ENCODE data around the gene SUMO3. TPM values are rescaled to one million over a fixed set of nuclear protein-coding genes. Genes with fewer than 3 reads are reported as not detected.

The SUMO3 gene
- total and polyA plus RNA-seq, 2 of the 13 experiments (the other 11 are each of a cell fraction or from before 2014, with no cell fraction given) = 51.4 to 92.4 TPM

DNA sequence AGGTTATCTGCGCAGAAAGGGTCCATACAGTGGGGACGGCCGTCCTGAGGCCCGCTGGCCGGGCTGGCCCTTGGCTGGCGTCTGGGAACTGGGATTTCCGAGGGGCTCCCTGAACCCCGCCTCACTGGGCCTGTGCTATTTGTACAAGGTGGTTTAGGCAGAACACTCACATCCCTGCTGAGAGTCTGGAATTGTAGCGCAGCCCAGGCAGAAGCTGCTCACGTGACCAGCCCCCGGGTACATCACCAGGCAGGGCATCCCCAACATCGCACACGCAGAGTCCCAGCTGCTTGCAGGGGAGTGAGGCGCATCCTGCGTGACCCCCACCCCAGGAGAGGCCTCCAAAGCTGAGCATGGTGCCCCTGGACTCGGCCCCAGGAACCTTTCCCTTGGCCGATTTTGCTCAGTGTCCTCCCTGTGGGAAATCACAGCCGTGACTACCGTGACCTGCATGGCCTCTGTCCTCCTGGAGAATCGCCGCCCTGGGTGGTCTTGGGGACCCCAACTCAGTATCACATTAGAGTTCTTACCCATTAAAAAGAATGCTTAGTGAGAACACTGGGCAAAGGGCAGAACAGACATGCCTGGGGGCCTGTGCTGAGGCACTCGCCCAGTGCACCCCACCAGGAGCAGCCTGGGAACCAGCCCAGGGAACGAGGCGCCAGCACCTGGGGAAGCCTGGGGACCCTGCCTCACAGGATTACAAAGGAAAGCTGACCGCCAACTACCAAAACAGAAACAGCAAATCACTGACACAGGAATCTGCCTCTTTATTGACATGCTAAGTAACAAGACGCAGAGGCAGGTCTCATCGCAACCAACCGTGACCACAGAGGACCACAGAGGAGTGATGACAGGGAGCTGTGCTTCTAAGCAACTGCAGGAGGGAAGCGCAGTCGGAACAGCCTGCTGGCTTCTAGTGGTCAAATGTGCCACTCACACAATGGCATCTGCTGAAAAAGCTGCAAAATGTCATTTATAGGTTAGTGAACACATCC lies 49.7 kb downstream of the SUMO3 start:
- BruUV-seq (replicated peaks) = no TSS peak
- Histone ChIP-seq H3K9ac (ENCODE audit: insufficient read depth, low read depth, low read length) (no peak overlapping the region), H3K4me3 (replicated peaks in 1 of 3; ENCODE audit: insufficient read depth in 1 of 3, low read depth in 2 of 3, low read length in 3 of 3) (no peak overlapping the region), H3K4me2 (ENCODE audit: low read depth, low read length) (no peak overlapping the region), H4K20me1 (ENCODE audit: insufficient read depth, low read length) (no peaks in the 10 kb centered on the region), H3K27me3 (ENCODE audit: control insufficient read depth in 1 of 2, insufficient read depth in 2 of 2, low read length in 2 of 2) (no peaks in the 10 kb centered on the region), H3K79me2 (ENCODE audit: insufficient read depth, low read length) (no peaks in the 10 kb centered on the region), H3K36me3 (replicated peaks in 1 of 2; ENCODE audit: control insufficient read depth in 1 of 2, insufficient read depth in 2 of 2, low read length in 2 of 2) (peaks cover 8 to 32% of the 10 kb centered on the region in 2 experiments; a peak in 4 of 5 replicates), H3K27ac (ENCODE audit: extremely low read length, insufficient read depth, low read length) (no peak overlapping the region), H2AFZ (ENCODE audit: low read length) (no peak overlapping the region), H3K4me1 (ENCODE audit: insufficient read depth, low read length) (peaks cover 27% of the 10 kb centered on the region), H3K9me3 (ENCODE audit: low read length) (no peaks in the 10 kb centered on the region)
- ATAC-seq (no peak), DNase-seq (ENCODE audit: low spot score) (no peak), FAIRE-seq (no peak)
- ChIA-PET CTCF (ENCODE audit: low intra/inter-chr PET ratio, low total read pairs) (no interaction called here), POLR2A (no interaction called here)
- TF ChIP-seq AGO2 (optimal IDR thresholded peaks at IDR 0.05; ENCODE audit: low read depth, low read length) (peak; percentile 87), REXO4 (CRISPR knock-in tag; IDR thresholded peaks at IDR 0.05; ENCODE audit: borderline replicate concordance) (no peak)
- in situ Hi-C loops (cut with HindIII; ENCODE audit: extremely low pct_ligation_motif_present, low pct_unique_long_range_greater_than_20kb) = no loop called here
- WGBS (ENCODE audit: low lambda C conversion rate) = 98% methylated on average over 20 of the region's 30 CpGs
- intact Hi-C loops (cut with micrococcal nuclease; ENCODE audit: unreplicated experiment) = no loop called here

- no peaks in the 10 kb centered on the region for H3K79me2 ChIP-seq (ENCODE audit: insufficient read depth, low read length)
- FAIRE-seq (no peak), ATAC-seq (no peak), DNase-seq (ENCODE audit: low spot score) (no peak)
- CTCF ChIA-PET (ENCODE audit: low intra/inter-chr PET ratio, low total read pairs) = no interaction called here
- POLR2A ChIA-PET = no interaction called here
- no peak overlapping the region for H3K4me3 ChIP-seq (replicated peaks in 1 of 3; ENCODE audit: insufficient read depth in 1 of 3, low read depth in 2 of 3, low read length in 3 of 3)
- intact Hi-C loops (cut with micrococcal nuclease; ENCODE audit: unreplicated experiment) = no loop called here
- H3K9ac ChIP-seq (ENCODE audit: insufficient read depth, low read depth, low read length) = no peak overlapping the region
- BruUV-seq (replicated peaks) = no TSS peak
- no peak overlapping the region for H3K27ac ChIP-seq (ENCODE audit: extremely low read length, insufficient read depth, low read length)
- in situ Hi-C loops (cut with HindIII; ENCODE audit: extremely low pct_ligation_motif_present, low pct_unique_long_range_greater_than_20kb) = no loop called here
- peaks cover 1 to 9% of the 10 kb centered on the region in 2 experiments; a peak in 1 of 5 replicates for H3K27me3 ChIP-seq (ENCODE audit: control insufficient read depth in 1 of 2, insufficient read depth in 2 of 2, low read length in 2 of 2)
- H4K20me1 ChIP-seq (ENCODE audit: insufficient read depth, low read length) = no peaks in the 10 kb centered on the region
- H3K9me3 ChIP-seq (ENCODE audit: low read length) = no peaks in the 10 kb centered on the region
- H3K36me3 ChIP-seq (replicated peaks in 1 of 2; ENCODE audit: control insufficient read depth in 1 of 2, insufficient read depth in 2 of 2, low read length in 2 of 2) = peaks cover 3 to 19% of the 10 kb centered on the region in 2 experiments; a peak in 4 of 5 replicates
- WGBS (ENCODE audit: low lambda C conversion rate) = 80% methylated on average over 2 of the region's 11 CpGs
- peaks cover 39% of the 10 kb centered on the region for H3K4me1 ChIP-seq (ENCODE audit: insufficient read depth, low read length)
- H2AFZ ChIP-seq (ENCODE audit: low read length) = no peak overlapping the region
- peak; percentile 0 for TF ChIP-seq AGO2 (optimal IDR thresholded peaks at IDR 0.05; ENCODE audit: low read depth, low read length)
- no peak for TF ChIP-seq ZNF44 (CRISPR knock-in tag; IDR thresholded peaks at IDR 0.05)
- no peak overlapping the region for H3K4me2 ChIP-seq (ENCODE audit: low read depth, low read length)
These were observed 51.0 kb downstream of the SUMO3 start for GRCh38 chr21:44766818-44767354.
